Stimulated activated CD4-positive, alpha-beta T cell treated with anti-CD3 and anti-CD28 coated beads, Interleukin-1b, Interleukin-23, amount 100 ng/mL, for 1 hour (primary cell): Measurements from ENCODE around the gene CHKA.

Source experiments
- DNase-seq, 2 donors: peaks; one replicate each; pipeline ENCODE4 v3.0.0-alpha.2; 2020; ENCODE audit warnings: low read depth in 2 of 2

Gene CHKA

DNA sequence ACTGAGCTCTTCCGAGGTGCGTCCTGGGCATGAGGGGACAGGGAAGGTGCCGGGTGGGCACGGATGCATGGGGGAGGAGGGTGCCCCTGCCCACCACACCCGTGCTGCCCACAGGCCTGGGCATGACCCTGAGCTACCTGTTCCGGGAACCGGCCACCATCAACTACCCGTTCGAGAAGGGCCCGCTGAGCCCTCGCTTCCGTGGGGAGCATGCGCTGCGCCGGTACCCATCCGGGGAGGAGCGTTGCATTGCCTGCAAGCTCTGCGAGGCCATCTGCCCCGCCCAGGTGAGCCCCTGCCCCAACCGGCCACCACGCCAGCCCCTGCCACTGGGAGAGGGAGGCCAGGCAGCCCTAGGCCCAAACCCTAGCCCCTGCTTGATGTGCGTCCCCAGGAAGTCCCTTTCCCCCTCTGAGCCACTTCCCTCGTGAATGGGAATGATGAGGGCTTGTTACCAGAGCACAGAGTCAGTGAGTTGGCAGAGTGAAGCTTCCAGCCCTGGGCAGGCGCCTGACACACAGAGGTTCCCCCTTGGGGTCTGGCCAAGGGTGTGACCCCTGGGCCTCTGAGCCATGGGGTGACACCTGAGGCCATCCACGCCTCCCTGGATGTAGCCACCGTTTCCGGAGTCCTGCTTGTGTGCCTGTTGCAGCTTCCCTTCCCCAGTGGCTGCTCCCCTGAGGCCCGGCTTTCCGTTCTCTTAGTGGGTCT is 88.0 kb downstream of the CHKA start:
- DNase-seq, result no peak

GRCh38 chr11:68032003-68032402 is 89.2 kb downstream of the CHKA start:
- DNase-seq, result no peak

GRCh38 chr11:68031144-68031464 is 90.1 kb downstream of the CHKA start:
- no peak for DNase-seq

- peak; percentile 86 to 97 for DNase-seq
These were observed 90.7 kb downstream of the CHKA start, which contains the start of gene NDUFS8 for GRCh38 chr11:68030318-68031143. TSS of gene NDUFS8 (plus strand) at chr11:68030681. CDS start at chr11:68032152, 1,471 bp downstream.

GRCh38 chr11:68028802-68029545 is 92.2 kb downstream of the CHKA start:
- DNase-seq, result no peak

DNA sequence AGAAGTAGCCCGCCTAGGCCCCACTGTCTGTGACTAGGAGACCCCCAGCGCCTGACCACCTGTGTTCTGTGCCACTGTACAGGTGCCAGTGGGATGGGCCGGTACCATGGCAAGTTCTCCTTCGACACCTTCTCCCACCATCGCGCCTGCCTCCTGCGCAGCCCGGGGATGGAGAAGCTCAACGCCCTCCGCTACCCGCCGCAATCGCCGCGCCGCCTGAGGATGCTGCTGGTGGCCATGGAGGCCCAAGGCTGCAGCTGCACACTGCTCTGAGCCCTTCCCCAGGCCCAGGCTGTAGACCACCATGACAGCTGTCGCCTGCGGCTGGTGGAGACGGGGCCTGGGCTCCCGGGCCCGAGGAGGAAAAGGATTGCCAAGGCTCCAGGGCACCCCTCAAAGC is 93.5 kb downstream of the CHKA start:
- no peak for DNase-seq

DNA sequence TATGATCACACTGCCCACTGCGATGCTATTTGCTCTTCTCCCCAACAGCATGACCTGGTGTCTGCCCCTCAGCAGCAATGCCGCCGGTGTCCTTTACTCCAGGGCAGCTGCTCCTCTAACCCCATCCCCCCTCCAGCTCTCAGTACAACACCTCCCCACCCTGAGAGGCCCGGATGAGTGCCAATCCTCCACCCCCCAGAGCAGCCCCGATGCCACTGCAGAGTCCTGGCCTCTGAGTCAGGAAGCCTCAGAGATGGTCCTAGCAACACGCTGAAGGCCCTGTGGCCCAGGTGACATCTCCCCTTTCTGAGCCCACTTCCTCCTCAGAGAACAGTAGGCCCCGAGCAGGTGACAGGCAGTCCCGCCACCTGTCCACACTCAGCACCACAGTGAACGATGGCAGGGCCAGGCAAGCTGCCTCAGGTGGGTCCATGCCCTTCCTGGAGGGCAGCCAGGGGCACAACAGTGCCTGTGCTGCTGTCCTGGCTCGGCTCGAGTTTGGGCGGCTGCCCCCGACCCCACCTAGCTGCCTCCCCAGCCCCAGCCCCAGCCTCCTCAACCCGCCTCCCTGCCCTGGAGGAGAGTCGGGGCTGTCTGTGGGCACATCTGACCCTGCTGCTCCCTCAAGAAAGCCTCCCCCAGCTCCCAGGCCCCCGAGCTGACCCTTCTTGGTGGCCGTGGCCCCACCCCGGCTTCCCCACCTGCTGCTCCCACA is 94.6 kb downstream of the CHKA start:
- no peak for DNase-seq

DNA sequence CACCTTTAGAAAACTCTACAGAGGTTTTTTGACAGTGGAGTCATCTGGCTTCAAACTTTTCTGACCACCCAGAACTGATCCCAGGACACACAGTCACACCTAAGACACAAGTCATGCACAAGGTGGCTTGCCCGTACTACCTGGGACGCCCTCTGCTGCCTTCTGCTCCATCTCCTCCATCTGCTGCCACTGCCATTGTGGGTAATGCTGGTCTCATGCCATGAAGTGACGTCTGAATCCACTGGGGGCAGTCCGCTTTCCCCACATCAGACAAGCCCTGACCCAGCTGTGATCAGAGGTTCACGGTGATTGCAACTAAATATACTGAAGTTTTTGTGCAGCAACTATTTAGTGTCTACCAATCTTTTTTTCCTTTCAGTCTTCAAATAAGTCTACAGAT is 96.1 kb downstream of the CHKA start:
- no peak for DNase-seq

DNA sequence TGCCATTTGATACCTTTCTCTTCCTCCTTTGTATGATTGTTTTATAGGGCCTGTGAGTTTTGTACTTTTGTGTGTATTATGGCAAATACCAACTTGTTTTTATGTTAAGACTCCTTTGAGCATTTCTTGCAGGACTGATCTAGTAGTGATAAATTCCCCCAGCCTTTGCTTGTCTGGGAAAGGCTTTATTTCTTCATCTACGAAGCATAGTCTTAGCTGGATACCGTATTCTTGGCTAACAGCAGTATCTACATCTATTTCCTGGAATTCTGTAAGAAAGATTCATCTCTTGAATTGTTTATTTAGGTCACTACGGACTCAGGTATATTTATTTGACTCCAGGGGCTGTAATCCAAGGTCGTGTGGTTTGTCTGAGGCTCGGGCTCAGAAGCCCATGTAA is 96.7 kb downstream of the CHKA start:
- no peak for DNase-seq

- DNase-seq, result no peak
These were observed 98.7 kb downstream of the CHKA start for GRCh38 chr11:68022531-68022930.

- DNase-seq, result no peak
These were observed 99.9 kb downstream of the CHKA start for GRCh38 chr11:68021167-68021787.

- no peak for DNase-seq
These were observed 100.6 kb downstream of the CHKA start for GRCh38 chr11:68020575-68020974.

DNA sequence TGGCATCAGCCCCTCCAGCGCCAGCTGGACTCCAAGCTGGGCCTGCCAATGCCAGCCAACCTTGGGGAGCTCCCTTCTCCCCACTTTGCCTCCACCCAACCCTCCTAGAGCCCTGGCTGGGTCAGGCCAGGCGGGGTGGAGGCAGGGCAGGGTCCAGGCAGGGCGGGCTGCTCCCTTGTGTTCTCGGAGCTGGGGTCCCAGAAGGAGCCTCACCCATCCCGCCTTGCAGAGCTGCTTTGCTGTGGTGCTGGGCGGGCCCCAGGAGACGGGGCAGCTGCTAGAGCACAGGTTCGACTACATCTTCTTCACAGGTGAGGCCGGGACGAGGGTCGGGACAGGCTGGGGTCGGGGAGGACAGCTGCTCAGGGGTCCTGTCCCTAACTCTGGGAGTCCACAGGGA is 101.7 kb downstream of the CHKA start:
- no peak for DNase-seq

DNA sequence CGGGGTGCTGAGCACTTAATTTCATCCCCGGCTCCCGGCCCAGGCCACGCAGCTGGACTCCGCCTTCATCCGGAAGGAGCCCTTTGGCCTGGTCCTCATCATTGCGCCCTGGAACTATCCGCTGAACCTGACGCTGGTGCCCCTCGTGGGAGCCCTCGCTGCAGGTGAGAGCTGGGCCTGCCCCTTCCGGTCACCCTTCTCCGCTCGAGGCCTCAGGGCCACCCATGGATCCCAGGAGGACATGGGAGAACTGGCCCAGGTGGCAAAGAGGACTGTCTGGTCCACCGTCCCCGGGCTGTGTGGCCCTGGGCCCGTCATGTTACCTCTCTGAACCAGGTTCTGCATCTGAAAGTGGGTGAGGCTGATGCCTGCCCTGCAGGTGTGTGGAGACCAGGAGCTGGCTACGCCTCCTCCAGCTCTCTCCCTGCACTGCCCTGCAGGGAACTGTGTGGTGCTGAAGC is 102.4 kb downstream of the CHKA start:
- DNase-seq, result no peak

DNA sequence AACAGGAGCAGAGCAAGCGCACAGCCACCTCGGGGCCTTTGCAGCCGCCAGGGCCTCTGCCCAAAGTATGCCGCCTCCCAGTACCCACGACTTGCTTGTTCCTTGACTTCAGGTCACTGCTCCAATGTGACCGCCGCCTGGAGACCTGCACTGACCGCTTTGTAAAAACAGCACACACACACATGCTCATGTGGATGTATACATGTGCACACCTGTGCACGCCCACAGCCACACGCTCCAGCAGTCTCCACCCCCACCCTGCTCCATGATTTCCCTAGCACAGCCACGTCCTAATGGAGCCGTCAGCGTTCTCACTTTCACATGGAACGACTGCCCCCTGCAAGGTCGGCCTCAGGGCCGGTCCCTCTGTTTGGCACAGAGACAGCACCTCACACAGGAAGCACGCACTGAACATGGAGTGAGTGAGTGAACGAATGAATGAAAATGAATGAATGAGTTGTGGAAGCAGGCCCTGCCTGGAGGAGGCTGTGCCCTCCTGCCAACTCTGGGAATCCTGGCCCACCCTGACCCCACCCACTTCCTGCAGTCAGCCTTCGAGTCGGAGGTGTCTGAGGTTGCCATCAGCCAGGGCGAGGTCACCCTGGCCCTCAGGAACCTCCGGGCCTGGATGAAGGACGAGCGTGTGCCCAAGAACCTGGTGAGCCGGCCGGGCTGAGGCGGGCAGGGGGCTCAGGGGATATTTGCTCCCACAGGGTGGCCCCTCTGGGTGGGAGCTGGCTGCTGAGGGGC is 103.0 kb downstream of the CHKA start:
- no peak for DNase-seq

DNA sequence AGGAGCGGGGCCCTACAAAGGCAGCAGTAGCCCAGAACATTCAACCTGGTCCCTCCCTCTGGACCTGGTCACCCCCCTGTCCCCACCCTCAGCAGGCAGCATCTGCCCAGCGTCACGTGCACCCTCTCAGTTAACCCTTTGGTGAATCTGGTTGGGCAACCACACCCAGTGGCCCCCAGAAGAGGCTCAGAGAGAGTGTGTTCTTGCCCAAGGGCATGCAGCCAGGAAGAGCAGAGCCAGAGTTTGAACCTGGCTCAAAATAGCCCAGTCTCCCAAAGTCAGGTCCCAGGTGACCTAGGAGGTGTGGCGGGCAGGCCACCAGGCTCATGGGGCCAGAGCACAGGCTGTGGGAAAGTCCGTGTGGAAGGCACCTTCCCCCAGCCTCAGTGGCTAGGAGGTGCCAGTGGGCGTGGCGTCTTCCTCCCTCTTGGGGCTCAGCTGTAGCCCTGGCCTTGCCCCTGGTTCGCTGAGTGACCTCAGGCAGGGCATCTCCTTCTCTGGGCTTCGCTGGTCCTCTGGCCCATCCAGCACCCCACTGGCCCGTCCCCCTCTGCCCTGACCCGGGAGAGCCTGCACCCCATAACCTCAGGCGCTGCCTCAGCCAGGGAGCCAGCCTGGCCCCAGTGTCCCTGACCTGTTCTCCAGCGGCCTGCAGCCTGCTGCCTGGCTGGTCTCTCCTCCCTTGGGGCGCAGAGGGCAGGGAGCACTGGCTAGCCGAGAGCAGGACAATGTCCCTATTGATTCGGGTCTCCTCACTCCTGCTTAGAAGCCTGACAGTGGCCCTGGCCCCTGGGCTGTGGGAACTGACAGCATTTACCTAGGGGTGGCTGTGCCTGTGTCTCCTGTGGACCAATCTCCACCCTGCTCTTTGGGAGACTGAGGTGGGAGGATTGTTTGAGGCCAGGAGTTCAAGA is 104.0 kb downstream of the CHKA start:
- no peak for DNase-seq

- DNase-seq, result no peak
These were observed 104.9 kb downstream of the CHKA start for GRCh38 chr11:68016161-68016903.

- no peak for DNase-seq
These were observed 105.7 kb downstream of the CHKA start for GRCh38 chr11:68015467-68015866.

DNA sequence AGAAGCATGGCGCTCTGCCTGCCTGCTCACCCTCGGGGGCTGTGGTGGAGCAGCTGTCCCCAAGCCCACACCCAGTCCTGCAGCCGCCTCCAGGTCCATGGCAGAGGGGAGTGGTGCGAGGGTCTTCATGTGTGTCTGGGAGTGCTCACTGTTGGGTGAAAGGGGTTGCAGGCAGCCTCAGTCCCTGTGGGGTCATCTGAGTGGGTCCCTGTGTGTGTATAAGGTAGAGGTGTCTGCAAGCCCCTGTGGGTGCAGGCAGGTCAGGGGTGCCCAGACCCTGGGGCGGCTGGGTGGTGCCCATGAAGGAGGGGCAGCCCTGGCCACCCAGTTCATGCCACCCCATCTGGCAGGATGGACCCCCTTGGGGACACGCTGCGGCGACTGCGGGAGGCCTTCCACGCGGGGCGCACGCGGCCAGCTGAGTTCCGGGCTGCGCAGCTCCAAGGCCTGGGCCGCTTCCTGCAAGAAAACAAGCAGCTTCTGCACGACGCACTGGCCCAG is 106.2 kb downstream of the CHKA start:
- no peak for DNase-seq
